BJ (cell line): ENCODE results near the gene OIT3. TPM values are rescaled to one million over a fixed set of nuclear protein-coding genes. Genes with fewer than 3 reads are reported as not detected.

Experiments
- CTCF ChIA-PET: fragments of 350-600 bp; formaldehyde crosslinking; extraction: SDS; loops from one replicate; lab custom pipeline; 2021; ENCODE audit warnings: antibody characterized with exemption, inconsistent platforms; lab: Yijun Ruan, JAX
- POLR2A ChIA-PET: fragments of 300-600 bp; sonication (Branson Sonifier 250); formaldehyde crosslinking; extraction: SDS; loops from one replicate; lab custom pipeline; 2021; ENCODE audit warnings: antibody characterized with exemption; lab: Charles Lee
- DNase-seq: peaks from one replicate; pipeline ENCODE4 v3.0.0-alpha.2; 2011; ENCODE audit warnings: low read depth
- H3K27me3 ChIP-seq: 2 replicates; pipeline ENCODE4 v1.6.0; 2011; ENCODE audit warnings: low read length; ENCODE audit not compliant: control insufficient read depth, insufficient read depth
- H3K36me3 ChIP-seq: 2 replicates; pipeline ENCODE4 v1.5.1; 2011; ENCODE audit warnings: low read length; ENCODE audit not compliant: control insufficient read depth, insufficient read depth
- H3K4me3 ChIP-seq: 2 replicates; pipeline ENCODE4 v1.5.1; 2011; ENCODE audit warnings: low read depth, mild to moderate bottlenecking, control low read depth, low read length
- CTCF ChIP-seq: IDR thresholded peaks from 2 replicates; pipeline ENCODE4 v1.5.1; 2011; ENCODE audit warnings: low read depth, mild to moderate bottlenecking, control low read depth, inconsistent platforms, low read length, moderate library complexity; ENCODE audit not compliant: insufficient read depth
- polyA plus RNA-seq: library from polyadenylated mRNA; depleted of rRNA; stranded (reverse); fragments of >200 nt; gene quantifications from 2 replicates; pipeline ENCODE4 v1.2.3, GENCODE V29; 2011

OIT3 gene
- polyA plus RNA-seq, 1 experiment, result not detected

- POLR2A ChIA-PET, result no interaction called here
- no peak overlapping the region for H3K4me3 ChIP-seq
- TF ChIP-seq CTCF, result no peak
- no peaks in the 10 kb centered on the region for H3K36me3 ChIP-seq
- H3K27me3 ChIP-seq, result peaks cover 8% of the 10 kb centered on the region
- CTCF ChIA-PET, result interaction anchor here (1.1 kb wide), 1 partner anchor 27 kb away, joined by 3 read pairs; no protein-coding TSS in a partner anchor
- no peak for DNase-seq
Measured at GRCh38 chr10:72948762-72949161, 55.2 kb downstream of the OIT3 start.

GRCh38 chr10:72951760-72952159, 58.2 kb downstream of the OIT3 start:
- DNase-seq, result no peak
- Histone ChIP-seq H3K4me3 (no peak overlapping the region), H3K36me3 (no peaks in the 10 kb centered on the region), H3K27me3 (peaks cover 11% of the 10 kb centered on the region)
- CTCF ChIA-PET, result no interaction called here
- TF ChIP-seq CTCF, result no peak
- POLR2A ChIA-PET, result interaction anchor here (0.7 kb wide), 1 partner anchor 10 kb away, joined by 12 read pairs; no protein-coding TSS in a partner anchor

- TF ChIP-seq CTCF, result no peak
- POLR2A ChIA-PET, result no interaction called here
- CTCF ChIA-PET, result no interaction called here
- H3K27me3 ChIP-seq, result peaks cover 11% of the 10 kb centered on the region
- no peak overlapping the region for H3K4me3 ChIP-seq
- DNase-seq, result no peak
- H3K36me3 ChIP-seq, result no peaks in the 10 kb centered on the region
Measured at GRCh38 chr10:72952189-72952588, 58.6 kb downstream of the OIT3 start.

DNA sequence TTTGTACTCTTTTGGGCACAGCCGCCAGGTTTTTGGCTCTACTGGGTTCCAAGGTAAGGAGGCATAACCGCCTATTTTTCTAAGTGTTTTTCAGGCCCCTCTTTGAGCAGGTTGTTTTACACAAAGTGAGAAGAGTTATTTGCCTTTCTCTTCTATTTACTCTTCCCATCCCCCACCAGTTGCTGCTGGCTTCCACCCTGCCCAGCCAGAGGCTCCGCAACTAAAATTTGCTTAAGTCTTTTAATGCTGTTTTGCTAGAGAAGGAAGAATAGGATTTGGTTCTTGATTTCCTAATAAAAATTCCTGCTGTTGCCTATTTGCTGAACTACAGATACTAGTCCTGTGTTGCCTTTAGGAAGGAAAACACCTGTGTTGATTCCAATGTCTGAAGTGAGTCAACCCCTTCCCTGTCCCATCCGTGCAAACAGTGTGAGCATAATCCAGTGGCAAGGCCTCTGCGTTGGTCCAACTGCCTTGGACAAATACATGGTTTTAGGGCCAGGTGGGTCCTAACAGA, 59.2 kb downstream of the OIT3 start:
- CTCF ChIA-PET, result no interaction called here
- Histone ChIP-seq H3K4me3 (no peak overlapping the region), H3K27me3 (peaks cover 11% of the 10 kb centered on the region), H3K36me3 (no peaks in the 10 kb centered on the region)
- no peak for DNase-seq
- POLR2A ChIA-PET, result no interaction called here
- no peak for TF ChIP-seq CTCF

DNA sequence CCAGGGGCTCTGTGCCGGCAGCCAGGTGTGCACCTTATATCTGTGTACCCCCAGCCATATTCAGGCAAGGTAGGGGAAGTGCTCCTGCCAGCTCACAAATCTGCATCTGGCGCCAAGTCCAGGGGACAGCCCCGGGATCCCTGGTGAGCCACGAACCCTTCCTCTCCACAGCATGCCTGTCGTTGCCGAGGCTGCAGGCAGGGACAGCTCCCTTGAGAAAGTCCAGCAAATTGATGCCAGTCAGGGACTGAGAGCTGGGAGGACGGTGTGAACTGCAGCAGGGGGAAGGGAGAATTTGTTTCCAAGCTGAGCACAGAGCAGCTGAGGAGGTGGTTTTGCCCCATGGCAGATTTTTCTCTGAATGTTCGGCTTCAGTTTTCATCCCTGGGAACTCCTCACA, 60.1 kb downstream of the OIT3 start:
- peaks cover 10% of the 10 kb centered on the region for H3K27me3 ChIP-seq
- TF ChIP-seq CTCF, result no peak
- ChIA-PET POLR2A (no interaction called here), CTCF (interaction anchor here (1.2 to 1.3 kb wide), 2 partner anchors 10 to 12 kb away, joined by 4 to 5 read pairs; no protein-coding TSS in a partner anchor)
- no peak overlapping the region for H3K4me3 ChIP-seq
- H3K36me3 ChIP-seq, result no peaks in the 10 kb centered on the region
- DNase-seq, result no peak
